Upper lobe of right lung (tissue), 1 donor: Measurements from ENCODE around the gene C19orf85. TPM values are rescaled to one million over a fixed set of nuclear protein-coding genes. Genes with fewer than 3 reads are reported as not detected.

Source experiments
- ATAC-seq: fragments of 200-7000 bp; cut with Tn5 transposase; one replicate; pipeline ENCODE4 v1.9.1; 2020; ENCODE audit warnings: mild to moderate bottlenecking, moderate library complexity
- DNase-seq: peaks from one replicate; pipeline ENCODE4 v3.0.0-alpha.2; 2020
- H3K27ac ChIP-seq: fragments of 200-600 bp; one replicate; pipeline ENCODE4 v1.8.0; 2022
- H3K27me3 ChIP-seq: fragments of 200-600 bp; one replicate; pipeline ENCODE4 v1.8.0; 2022; ENCODE audit warnings: mild to moderate bottlenecking
- H3K36me3 ChIP-seq: fragments of 200-600 bp; one replicate; pipeline ENCODE4 v1.8.0; 2022
- H3K4me1 ChIP-seq: fragments of 200-600 bp; one replicate; pipeline ENCODE4 v1.8.0; 2022
- H3K4me3 ChIP-seq: fragments of 200-600 bp; one replicate; pipeline ENCODE4 v1.8.0; 2022; ENCODE audit warnings: mild to moderate bottlenecking
- H3K9me3 ChIP-seq: fragments of 200-600 bp; one replicate; pipeline ENCODE4 v1.8.0; 2022
- intact Hi-C: fragments of 100-400 bp; cut with DNase I; formaldehyde crosslinking; loops from one replicate; pipeline ENCODE4 v1.11.0; 2022
- long read RNA-seq: library from polyadenylated mRNA; unstranded; transcript quantifications from one replicate; pipeline ENCODE4 v2.0.0, GENCODE V29; 2021
- total RNA-seq: library from RNA; stranded (reverse); fragmentation: NEBNext Ultra II Directional; extraction: Animal tissue kit (Norgen Biotek cat#: 25700); gene quantifications from one replicate; pipeline ENCODE4 v1.2.1, GENCODE V29; 2021
- TF ChIP-seq, protein P1 (sequence below): fragments of 200-600 bp; IDR thresholded peaks from one replicate; pipeline ENCODE4 v1.8.0; 2022; ENCODE audit warnings: antibody characterized with exemption
- donor health status: DM: no; HTN: yes; CAD: no; lungs with severe emphysema.

C19orf85 gene
- total RNA-seq, result not detected
- long read RNA-seq, result 0 reads

DNA sequence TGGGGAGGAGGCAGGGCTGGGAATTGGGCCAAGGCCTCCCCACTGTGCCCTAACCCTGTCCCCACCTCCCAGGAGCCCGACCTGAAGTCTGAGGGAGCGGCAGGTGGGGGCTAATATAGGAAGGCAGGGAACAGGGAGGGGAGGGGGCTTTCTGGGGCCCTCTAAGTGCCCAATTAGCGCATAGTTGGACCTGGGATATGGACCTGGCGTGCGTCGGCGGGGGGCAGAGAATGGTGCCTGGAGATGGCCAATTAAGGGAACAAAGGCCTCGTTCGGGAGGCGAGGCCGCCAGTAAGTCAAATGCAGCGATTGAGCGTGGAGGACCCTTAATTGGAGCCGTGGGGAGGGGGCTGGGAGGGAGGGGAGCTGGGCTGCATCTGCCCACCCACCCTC, at the start of gene C19orf85:
Gene C19orf85 (minus strand): TSS at position 90 of the 393 bp plus-strand sequence. CDS start 197 bp downstream, outside the sequence.
- H3K27ac ChIP-seq, result no peak within 1 kb of the TSS
- intact Hi-C loops, result no loop called here
- ATAC-seq, result no peak
- H3K4me1 ChIP-seq, result peaks cover 8% of the 10 kb centered on the region
- H3K4me3 ChIP-seq, result no peak within 1 kb of the TSS
- H3K36me3 ChIP-seq, result no peaks in the 10 kb centered on the region
- H3K27me3 ChIP-seq, result no peaks in the 10 kb centered on the region
- DNase-seq, result no peak
- no peaks in the 10 kb centered on the region for H3K9me3 ChIP-seq
- TF ChIP-seq, protein P1, sequence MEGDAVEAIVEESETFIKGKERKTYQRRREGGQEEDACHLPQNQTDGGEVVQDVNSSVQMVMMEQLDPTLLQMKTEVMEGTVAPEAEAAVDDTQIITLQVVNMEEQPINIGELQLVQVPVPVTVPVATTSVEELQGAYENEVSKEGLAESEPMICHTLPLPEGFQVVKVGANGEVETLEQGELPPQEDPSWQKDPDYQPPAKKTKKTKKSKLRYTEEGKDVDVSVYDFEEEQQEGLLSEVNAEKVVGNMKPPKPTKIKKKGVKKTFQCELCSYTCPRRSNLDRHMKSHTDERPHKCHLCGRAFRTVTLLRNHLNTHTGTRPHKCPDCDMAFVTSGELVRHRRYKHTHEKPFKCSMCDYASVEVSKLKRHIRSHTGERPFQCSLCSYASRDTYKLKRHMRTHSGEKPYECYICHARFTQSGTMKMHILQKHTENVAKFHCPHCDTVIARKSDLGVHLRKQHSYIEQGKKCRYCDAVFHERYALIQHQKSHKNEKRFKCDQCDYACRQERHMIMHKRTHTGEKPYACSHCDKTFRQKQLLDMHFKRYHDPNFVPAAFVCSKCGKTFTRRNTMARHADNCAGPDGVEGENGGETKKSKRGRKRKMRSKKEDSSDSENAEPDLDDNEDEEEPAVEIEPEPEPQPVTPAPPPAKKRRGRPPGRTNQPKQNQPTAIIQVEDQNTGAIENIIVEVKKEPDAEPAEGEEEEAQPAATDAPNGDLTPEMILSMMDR, result no peak

DNA sequence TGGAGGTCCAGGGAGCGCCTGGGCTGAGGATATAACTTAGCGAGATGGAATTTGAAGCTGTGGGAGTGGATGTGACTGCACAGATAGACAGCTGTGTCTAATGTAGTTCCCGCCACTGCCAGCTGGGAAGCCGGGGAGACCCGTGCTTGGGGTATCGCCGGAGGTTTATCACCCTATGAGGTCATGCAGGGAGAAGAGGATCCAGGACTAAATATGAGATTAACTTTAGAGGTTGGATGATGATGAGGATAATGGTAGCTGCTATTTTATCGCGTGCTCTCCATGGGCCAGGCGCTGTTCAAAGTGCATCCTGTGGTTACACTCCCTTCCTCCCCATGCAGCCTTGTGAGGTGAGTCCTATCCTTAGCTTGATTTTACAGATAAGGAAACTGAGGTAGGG, 43.6 kb upstream of the C19orf85 start:
- intact Hi-C loops, result no loop called here
- H3K27ac ChIP-seq, result no peak overlapping the region
- no peak for ATAC-seq

DNA sequence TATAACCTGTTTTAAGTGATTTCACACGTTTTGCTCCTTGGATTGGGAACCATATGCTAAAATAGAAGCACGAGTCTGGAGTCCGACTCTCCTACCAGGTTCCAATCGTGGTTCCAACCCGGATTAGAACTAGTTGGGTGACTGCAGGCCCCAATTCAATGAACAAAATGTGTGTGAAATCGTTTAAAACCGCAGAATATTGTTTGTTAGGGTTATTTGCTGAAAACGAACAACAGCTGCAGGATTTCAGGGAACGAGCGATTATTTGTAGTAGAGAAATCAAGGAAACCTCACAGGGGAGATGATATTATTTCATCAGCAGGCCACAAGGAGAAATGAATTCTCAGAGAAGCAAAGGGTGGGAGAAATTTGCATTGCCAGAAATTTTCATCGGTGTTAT, 40.4 kb upstream of the C19orf85 start:
- intact Hi-C loops, result loop anchor here (5.0 kb wide), 1 partner anchor 363 kb away; no protein-coding TSS in a partner anchor

More for the DNA sequence above, 43.6 kb upstream of the C19orf85 start:
- no peak overlapping the region for H3K4me3 ChIP-seq
- no peaks in the 10 kb centered on the region for H3K9me3 ChIP-seq
- no peaks in the 10 kb centered on the region for H3K36me3 ChIP-seq
- peaks cover 7% of the 10 kb centered on the region for H3K27me3 ChIP-seq
- no peaks in the 10 kb centered on the region for H3K4me1 ChIP-seq
- TF ChIP-seq, protein P1, result no peak
- no peak for DNase-seq

DNA sequence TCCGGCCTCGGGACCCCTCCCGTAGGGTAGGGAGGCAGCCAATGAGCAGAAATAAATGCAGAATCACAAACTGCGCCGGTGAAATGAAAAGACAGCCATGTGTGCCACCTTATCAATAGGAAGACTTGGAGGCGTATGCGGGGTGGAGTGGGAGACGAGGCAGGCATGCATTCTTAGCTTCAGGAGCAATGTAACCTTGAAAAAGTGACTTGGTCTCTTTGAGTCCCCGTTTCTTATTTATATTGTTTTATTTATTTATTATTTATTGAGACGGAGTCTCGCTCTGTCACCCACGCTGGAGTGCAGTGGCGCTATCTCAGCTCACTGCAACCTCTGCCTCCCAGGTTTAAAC, 39.7 kb upstream of the C19orf85 start:
- no peak for ATAC-seq
- peak overlapping the region; percentile 59 for H3K4me3 ChIP-seq
- H3K27ac ChIP-seq, result peak overlapping the region; percentile 65
- DNase-seq, result no peak
- no peaks in the 10 kb centered on the region for H3K9me3 ChIP-seq
- H3K4me1 ChIP-seq, result no peaks in the 10 kb centered on the region
- no peaks in the 10 kb centered on the region for H3K27me3 ChIP-seq
- no peaks in the 10 kb centered on the region for H3K36me3 ChIP-seq
- intact Hi-C loops, result loop anchor here (5.0 kb wide), 1 partner anchor 362 kb away; no protein-coding TSS in a partner anchor
- TF ChIP-seq, protein P1, result no peak

More for the DNA sequence above, 40.4 kb upstream of the C19orf85 start:
- H3K27ac ChIP-seq, result no peak overlapping the region
- ATAC-seq (no peak), DNase-seq (no peak)
- no peaks in the 10 kb centered on the region for H3K36me3 ChIP-seq
- TF ChIP-seq, protein P1, result no peak
- no peaks in the 10 kb centered on the region for H3K9me3 ChIP-seq
- H3K4me1 ChIP-seq, result no peaks in the 10 kb centered on the region
- H3K4me3 ChIP-seq, result no peak overlapping the region
- no peaks in the 10 kb centered on the region for H3K27me3 ChIP-seq

DNA sequence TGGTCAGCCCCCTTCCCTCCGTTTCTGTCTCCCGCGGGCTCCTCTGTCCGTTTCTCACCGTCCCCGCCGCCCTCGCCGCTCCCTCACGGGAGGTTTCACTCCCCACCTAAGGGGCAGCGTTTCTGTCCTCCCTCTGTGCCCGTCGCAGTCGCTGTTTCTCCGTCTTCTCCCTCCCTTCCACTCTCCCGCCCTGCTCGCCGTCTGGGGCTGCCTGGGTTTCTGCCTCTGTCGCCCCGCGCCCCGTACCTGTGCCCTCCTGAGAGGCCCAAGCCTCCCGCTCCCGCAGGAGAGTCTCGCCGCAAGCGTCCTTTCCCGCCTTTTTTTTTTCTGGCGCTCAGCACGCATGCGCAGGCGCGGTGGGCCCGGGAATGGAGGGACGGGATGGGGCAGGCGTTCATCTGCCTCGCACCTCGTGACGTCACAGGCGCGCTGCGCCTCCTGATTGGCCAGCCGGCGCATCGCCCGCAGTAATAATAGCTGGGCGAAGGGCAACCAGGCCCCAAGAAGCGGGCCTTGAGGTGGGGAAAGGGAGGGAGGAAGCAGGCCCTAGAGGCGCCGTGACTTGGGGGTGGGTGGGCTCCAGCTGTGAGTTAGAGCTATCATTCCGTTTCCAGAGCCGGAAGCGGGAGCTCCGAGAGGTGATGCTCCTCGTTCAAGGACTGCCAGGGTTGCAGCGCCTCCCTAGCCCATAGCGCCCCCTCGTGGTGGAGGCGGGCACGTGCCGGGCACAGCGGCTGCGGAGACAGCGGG, 39.1 kb upstream of the C19orf85 start:
- Histone ChIP-seq H3K4me1 (no peaks in the 10 kb centered on the region), H3K36me3 (no peaks in the 10 kb centered on the region), H3K9me3 (no peaks in the 10 kb centered on the region), H3K4me3 (peak overlapping the region; percentile 59), H3K27ac (peak overlapping the region; percentile 65), H3K27me3 (no peaks in the 10 kb centered on the region)
- intact Hi-C loops, result loop anchor here (5.0 kb wide), 1 partner anchor 361 kb away; no protein-coding TSS in a partner anchor
- TF ChIP-seq, protein P1, result peak; percentile 100
- ATAC-seq, result peak; percentile 97
- DNase-seq, result peak; percentile 97
